Thymus (tissue), 11 donors: ENCODE measurements around the gene CUBN. TPM values are rescaled to one million over a fixed set of nuclear protein-coding genes. Genes with fewer than 3 reads are reported as not detected.

Experiments used
- DNase-seq, 9 donors: peaks; one replicate each; pipeline ENCODE4 v3.0.0-alpha.2; 2013; ENCODE audit warnings: low spot score in 9 of 9, low read depth in 6 of 9, missing footprints in 1 of 9
- H3K27ac ChIP-seq, 2 donors: one replicate each; pipeline ENCODE4 v1.5.1; 2013; ENCODE audit warnings: control low read depth in 1 of 2, low read depth in 1 of 2, low read length in 1 of 2, mild to moderate bottlenecking in 1 of 2, moderate library complexity in 1 of 2
- H3K27me3 ChIP-seq, 2 donors: one replicate each; pipeline ENCODE4 v1.5.1; 2013; ENCODE audit warnings: low read length in 1 of 2; ENCODE audit not compliant: control insufficient read depth in 2 of 2, insufficient read depth in 1 of 2
- H3K36me3 ChIP-seq, 2 donors: one replicate each; pipeline ENCODE4 v1.5.1; 2013; ENCODE audit warnings: low read length in 1 of 2, mild to moderate bottlenecking in 1 of 2, moderate library complexity in 1 of 2; ENCODE audit not compliant: control insufficient read depth in 2 of 2, insufficient read depth in 2 of 2
- H3K4me1 ChIP-seq, 2 donors: one replicate each; pipeline ENCODE4 v1.5.1; 2013; ENCODE audit warnings: low read length in 2 of 2; ENCODE audit not compliant: control insufficient read depth in 2 of 2, insufficient read depth in 2 of 2
- H3K4me3 ChIP-seq, 2 donors: one replicate each; pipeline ENCODE4 v1.5.1; 2013; ENCODE audit warnings: low read length in 2 of 2, control low read depth in 1 of 2, mild to moderate bottlenecking in 1 of 2
- H3K9me3 ChIP-seq, 2 donors: one replicate each; pipeline ENCODE4 v1.5.1; 2013; ENCODE audit warnings: low read length in 1 of 2, mild to moderate bottlenecking in 1 of 2; ENCODE audit not compliant: control insufficient read depth in 2 of 2, insufficient read depth in 1 of 2
- WGBS: extraction: QIAGEN DNeasy Blood & Tissue Kit; methylation state at CpG from one replicate; pipeline ENCODE4 v1.1.7; 2013; 5-methylcytosine and 5-hydroxymethylcytosine counted together
- polyA plus RNA-seq: library from polyadenylated mRNA; stranded (reverse); fragments of 200-250 nt; gene quantifications from one replicate; pipeline ENCODE4 v1.2.3, GENCODE V29; 2013
- total RNA-seq: library from RNA; stranded (reverse); fragments of 120-200 nt; gene quantifications from one replicate; pipeline ENCODE4 v1.2.4, GENCODE V29; 2013
- donor health status: healthy.

The CUBN gene
- total and polyA plus RNA-seq, 2 donors, result 1.7 to 1.8 TPM

DNA sequence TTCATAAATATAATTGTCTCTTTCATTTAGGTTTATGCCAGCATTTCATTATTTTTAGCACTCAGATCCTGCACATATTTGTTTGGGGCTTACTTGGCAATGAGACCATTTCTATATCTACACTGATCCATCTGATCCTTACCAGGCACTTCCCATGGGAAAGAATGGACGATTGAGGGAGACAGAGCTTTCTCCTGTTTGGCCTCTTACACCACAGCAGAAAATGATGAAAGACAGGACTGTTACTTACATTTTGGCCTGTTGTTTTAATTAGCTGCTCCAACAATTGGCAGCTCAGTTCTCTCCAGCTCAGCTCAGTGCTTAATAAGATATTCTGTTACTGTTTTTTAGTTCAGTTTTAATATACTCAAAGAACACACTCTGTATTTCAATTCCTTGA is 234.8 kb downstream of the CUBN start:
- Histone ChIP-seq H3K36me3 (no peaks in the 10 kb centered on the region), H3K4me1 (peaks cover 0 to 2% of the 10 kb centered on the region in 2 donors), H3K27me3 (no peaks in the 10 kb centered on the region), H3K4me3 (no peak overlapping the region), H3K27ac (no peak overlapping the region), H3K9me3 (no peaks in the 10 kb centered on the region)
- DNase-seq, result no peak
- 96% methylated on average over 1 of the region's 1 CpG for WGBS

DNA sequence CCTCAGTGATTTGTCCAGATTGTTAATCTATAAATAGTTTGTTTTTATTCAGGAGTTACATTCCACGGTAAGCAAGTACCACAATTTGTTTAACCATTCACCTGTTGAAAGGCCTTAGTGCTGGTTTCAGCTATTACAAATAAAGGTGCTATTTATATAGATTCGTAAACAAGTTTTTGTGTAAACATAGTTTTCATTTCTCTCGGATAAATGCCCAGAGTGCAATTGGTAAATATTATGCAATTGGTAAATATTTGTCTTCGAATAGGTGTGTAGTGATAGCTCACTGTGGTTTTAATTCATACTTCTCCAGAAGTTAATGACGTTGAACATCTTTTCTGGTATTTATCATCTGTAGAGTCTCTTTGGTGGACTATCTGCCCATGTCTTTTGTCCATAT is 235.9 kb downstream of the CUBN start:
- Histone ChIP-seq H3K4me3 (no peak overlapping the region), H3K4me1 (peaks cover 2% of the 10 kb centered on the region in 2 donors), H3K27ac (no peak overlapping the region), H3K36me3 (no peaks in the 10 kb centered on the region), H3K27me3 (no peaks in the 10 kb centered on the region), H3K9me3 (no peaks in the 10 kb centered on the region)
- DNase-seq, result no peak
- 93% methylated on average over 5 of the region's 5 CpGs for WGBS

- no peak overlapping the region for H3K27ac ChIP-seq
- peak in 5 of 9 donors; percentile 13 to 58 (median 29) for DNase-seq
These were observed 238.0 kb downstream of the CUBN start for GRCh38 chr10:16891375-16892313.

DNA sequence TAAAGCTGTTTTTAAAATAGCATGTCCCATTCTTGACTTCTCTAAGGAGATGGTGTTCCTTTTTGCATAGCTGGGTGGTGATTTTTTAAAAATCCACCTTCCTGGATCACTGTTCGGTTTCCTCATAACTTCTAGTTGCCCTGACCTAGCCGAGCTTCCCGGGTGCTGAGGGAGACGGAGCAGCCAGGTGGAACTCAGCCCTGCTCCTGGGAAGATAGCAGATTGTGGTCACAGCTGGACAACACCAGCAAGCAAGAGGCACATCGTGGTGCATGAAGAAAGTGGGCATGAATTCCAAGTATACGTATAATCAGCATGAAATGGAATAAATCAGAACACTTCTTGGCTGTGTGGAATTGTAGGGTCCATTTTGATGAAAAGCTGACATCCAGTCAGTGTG is 238.9 kb downstream of the CUBN start:
- WGBS, result 94% methylated on average over 6 of the region's 6 CpGs
- Histone ChIP-seq H3K4me3 (no peak overlapping the region), H3K36me3 (no peaks in the 10 kb centered on the region), H3K27me3 (no peaks in the 10 kb centered on the region), H3K9me3 (no peaks in the 10 kb centered on the region), H3K4me1 (peaks cover 2% of the 10 kb centered on the region in 2 donors), H3K27ac (no peak overlapping the region)
- no peak for DNase-seq

More at GRCh38 chr10:16891375-16892313, 238.0 kb downstream of the CUBN start:
- H3K36me3 ChIP-seq, result no peaks in the 10 kb centered on the region
- WGBS, result 19% methylated on average over 12 of the region's 12 CpGs
- H3K4me1 ChIP-seq, result peaks cover 2% of the 10 kb centered on the region in 2 donors
- no peaks in the 10 kb centered on the region for H3K9me3 ChIP-seq
- no peak overlapping the region for H3K4me3 ChIP-seq
- H3K27me3 ChIP-seq, result no peaks in the 10 kb centered on the region

GRCh38 chr10:16887565-16887964 is 242.0 kb downstream of the CUBN start:
- Histone ChIP-seq H3K4me3 (no peak overlapping the region), H3K27me3 (no peaks in the 10 kb centered on the region), H3K9me3 (peaks cover 0 to 4% of the 10 kb centered on the region in 2 donors), H3K36me3 (no peaks in the 10 kb centered on the region), H3K27ac (no peak overlapping the region), H3K4me1 (peaks cover 9 to 13% of the 10 kb centered on the region in 2 donors)
- no peak for DNase-seq
- 94% methylated on average over 3 of the region's 3 CpGs for WGBS

DNA sequence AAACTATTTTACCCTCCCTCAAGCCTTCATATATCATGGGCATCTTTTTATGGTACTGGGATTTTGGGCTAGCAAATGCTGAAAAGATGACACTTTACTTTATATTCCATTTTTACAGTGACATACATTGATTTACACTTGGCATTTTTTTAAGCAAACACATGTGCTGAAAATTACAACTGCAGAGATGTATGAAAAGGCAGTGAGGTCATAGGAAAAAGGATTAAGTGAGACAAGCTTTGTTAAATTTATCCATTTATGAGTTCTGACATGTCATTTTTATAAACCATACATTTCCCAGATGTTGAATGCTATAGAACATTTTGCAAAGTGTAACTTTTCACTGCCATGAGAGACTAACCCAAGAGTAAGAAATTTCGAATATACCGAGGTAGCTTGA is 243.6 kb downstream of the CUBN start:
- Histone ChIP-seq H3K36me3 (no peaks in the 10 kb centered on the region), H3K9me3 (peaks cover 0 to 4% of the 10 kb centered on the region in 2 donors), H3K4me1 (peaks cover 9 to 11% of the 10 kb centered on the region in 2 donors), H3K4me3 (no peak overlapping the region), H3K27me3 (no peaks in the 10 kb centered on the region), H3K27ac (no peak overlapping the region)
- WGBS, result 97% methylated on average over 2 of the region's 2 CpGs
- no peak for DNase-seq

DNA sequence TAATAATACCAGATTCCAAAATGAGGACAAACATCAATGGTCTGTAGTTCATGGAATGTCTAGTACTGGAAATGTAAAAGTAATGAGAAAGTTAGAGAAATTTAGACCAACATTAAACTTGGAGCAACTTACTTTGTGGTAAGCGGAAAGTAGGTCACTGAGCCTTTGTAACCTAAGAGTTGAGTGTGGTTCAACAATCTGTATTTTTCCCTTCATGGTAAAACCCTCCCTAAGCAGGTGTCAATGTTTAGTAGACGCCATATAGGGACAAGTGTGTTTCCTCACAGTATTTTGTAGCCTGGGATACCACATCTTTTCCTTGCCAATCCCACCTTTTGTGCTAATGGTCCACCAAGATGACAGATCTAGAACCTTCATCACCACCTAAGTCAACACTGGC is 245.1 kb downstream of the CUBN start:
- Histone ChIP-seq H3K4me3 (no peak overlapping the region), H3K27ac (peak overlapping the region; percentile 88 to 93), H3K4me1 (peaks cover 9 to 11% of the 10 kb centered on the region in 2 donors), H3K27me3 (no peaks in the 10 kb centered on the region), H3K9me3 (peaks cover 0 to 4% of the 10 kb centered on the region in 2 donors), H3K36me3 (no peaks in the 10 kb centered on the region)
- DNase-seq, result peak; percentile 8 to 80 (median 47)
- 41% methylated on average over 2 of the region's 2 CpGs for WGBS

GRCh38 chr10:16883084-16883483 is 246.5 kb downstream of the CUBN start:
- DNase-seq, result no peak
- 96% methylated on average over 4 of the region's 4 CpGs for WGBS

GRCh38 chr10:16870331-16870730 is 259.3 kb downstream of the CUBN start:
- no peak overlapping the region for H3K4me3 ChIP-seq
- H3K36me3 ChIP-seq, result no peaks in the 10 kb centered on the region
- H3K9me3 ChIP-seq, result peaks cover 0 to 3% of the 10 kb centered on the region in 2 donors
- H3K27me3 ChIP-seq, result no peaks in the 10 kb centered on the region
- WGBS, result 98% methylated on average over 3 of the region's 3 CpGs
- DNase-seq, result no peak
- no peaks in the 10 kb centered on the region for H3K4me1 ChIP-seq
- H3K27ac ChIP-seq, result no peak overlapping the region

More at GRCh38 chr10:16883084-16883483, 246.5 kb downstream of the CUBN start:
- H3K27ac ChIP-seq, result no peak overlapping the region
- H3K4me1 ChIP-seq, result peaks cover 7 to 11% of the 10 kb centered on the region in 2 donors
- H3K4me3 ChIP-seq, result no peak overlapping the region
- H3K36me3 ChIP-seq, result no peaks in the 10 kb centered on the region
- H3K27me3 ChIP-seq, result no peaks in the 10 kb centered on the region
- peaks cover 0 to 4% of the 10 kb centered on the region in 2 donors for H3K9me3 ChIP-seq
